PC-9 (cell line): ENCODE results near the gene AOC1. TPM values are rescaled to one million over a fixed set of nuclear protein-coding genes. Genes with fewer than 3 reads are reported as not detected.

Experiments used
- BruUV-seq: library from RNA; stranded (reverse); fragments of 400-500 nt; replicated peaks from 2 replicates; lab custom pipeline; 2021; lab: Mats Ljungman, UMichigan
- CTCF ChIA-PET: fragments of 300-600 bp; sonication (Branson Sonifier 250); formaldehyde crosslinking; loops from one replicate; lab custom pipeline; 2022; ENCODE audit warnings: antibody characterized with exemption; lab: Charles Lee
- POLR2A ChIA-PET: fragments of 300-600 bp; sonication (Branson Sonifier 250); formaldehyde crosslinking; loops from one replicate; lab custom pipeline; 2022; ENCODE audit warnings: antibody characterized with exemption; ENCODE audit not compliant: unreplicated experiment; lab: Charles Lee
- DNase-seq, 2 experiments: peaks; one replicate each; pipeline versions ENCODE4 v3.0.0 to v3.0.0-alpha.2; 2015 to 2022; ENCODE audit warnings: mixed read lengths in 1 of 2
- H2AFZ ChIP-seq: fragments of 200-600 bp; sonication (generic); 2 replicates; pipeline ENCODE4 v1.8.1; 2017; ENCODE audit warnings: antibody characterized with exemption
- H3F3A ChIP-seq: fragments of 200-600 bp; sonication (generic); 2 replicates; pipeline ENCODE4 v1.8.1; 2017; ENCODE audit warnings: antibody characterized with exemption, mild to moderate bottlenecking, low read depth; ENCODE audit not compliant: insufficient read depth
- H3K27ac ChIP-seq: fragments of 200-600 bp; sonication (generic); 2 replicates; pipeline ENCODE4 v1.6.1; 2016; ENCODE audit warnings: mixed run types
- H3K27me3 ChIP-seq: fragments of 200-600 bp; sonication (generic); 2 replicates; pipeline ENCODE4 v1.6.1; 2016; ENCODE audit warnings: low read depth, mixed run types; ENCODE audit not compliant: insufficient read depth
- H3K36me3 ChIP-seq: fragments of 200-600 bp; sonication (generic); 2 replicates; pipeline ENCODE4 v1.6.1; 2016; ENCODE audit warnings: low read depth, mixed run types
- H3K4me1 ChIP-seq: fragments of 200-600 bp; sonication (generic); replicated peaks from 2 replicates; pipeline ENCODE4 v1.6.1; 2016; ENCODE audit warnings: mixed run types; ENCODE audit not compliant: insufficient read depth
- H3K4me2 ChIP-seq: fragments of 200-600 bp; sonication (generic); 2 replicates; pipeline ENCODE4 v1.6.1; 2017; ENCODE audit warnings: mixed run types
- H3K4me3 ChIP-seq: fragments of 200-600 bp; sonication (generic); 2 replicates; pipeline ENCODE4 v1.6.1; 2016; ENCODE audit warnings: mixed run types
- H3K79me2 ChIP-seq: fragments of 200-600 bp; sonication (generic); 2 replicates; pipeline ENCODE4 v1.6.1; 2017; ENCODE audit warnings: low read depth, mixed run types
- H3K9me2 ChIP-seq: fragments of 200-600 bp; sonication (generic); 2 replicates; pipeline ENCODE4 v1.8.1; 2017; ENCODE audit warnings: mild to moderate bottlenecking; ENCODE audit not compliant: insufficient read depth
- H3K9me3 ChIP-seq: fragments of 200-600 bp; sonication (generic); 2 replicates; pipeline ENCODE4 v1.8.1; 2016; ENCODE audit warnings: low read depth; ENCODE audit not compliant: insufficient read depth
- H4K20me1 ChIP-seq: fragments of 200-600 bp; sonication (generic); 2 replicates; pipeline ENCODE4 v1.8.1; 2017; ENCODE audit not compliant: insufficient read depth
- EZH2 ChIP-seq: fragments of 200-600 bp; sonication (generic); IDR thresholded peaks from 2 replicates; pipeline ENCODE4 v1.8.0; 2017; ENCODE audit warnings: antibody characterized with exemption, low read depth
- intact Hi-C: fragments of 100-400 bp; cut with micrococcal nuclease; formaldehyde crosslinking; loops from one replicate; pipeline ENCODE4 v1.10.0; 2022; ENCODE audit not compliant: unreplicated experiment
- total RNA-seq: library from RNA; stranded (reverse); gene quantifications from 2 replicates; pipeline ENCODE4 v1.2.3, GENCODE V29; 2021
- TF ChIP-seq, protein P1 (sequence below): fragments of 200-600 bp; sonication (generic); conservative IDR thresholded peaks from 2 replicates; pipeline ENCODE4 v1.6.1; 2017; ENCODE audit warnings: mixed run types, antibody characterized with exemption, mild to moderate bottlenecking, moderate library complexity

AOC1 gene
- total RNA-seq, 1 experiment from 2014 or later = 11.4 TPM

DNA sequence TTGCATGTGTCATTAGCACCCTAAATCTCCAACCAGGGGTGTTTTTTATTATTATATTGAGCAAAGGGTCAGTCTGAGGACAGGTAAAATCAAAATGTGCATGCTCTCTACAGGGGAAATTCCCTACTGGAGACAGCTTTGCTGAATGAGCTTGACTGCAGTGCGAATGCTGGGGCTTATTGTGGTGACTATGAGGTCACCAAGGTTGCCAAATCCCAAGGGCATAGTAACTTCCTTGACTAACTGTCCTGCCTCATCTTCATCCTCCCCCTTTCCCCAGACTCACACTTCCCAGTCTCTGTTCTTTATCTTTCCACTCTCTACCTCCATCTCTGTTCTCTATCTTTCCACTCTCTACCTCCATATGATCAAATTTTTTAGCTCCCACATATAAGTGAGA is 22.9 kb upstream of the AOC1 start:
- BruUV-seq = no TSS peak
- CTCF ChIA-PET = no interaction called here
- Histone ChIP-seq H3K4me2 (no peak overlapping the region), H2AFZ (no peak overlapping the region), H3K27ac (no peak overlapping the region), H3K4me3 (no peak overlapping the region), H3K4me1 (no peaks in the 10 kb centered on the region), H3K9me2 (no peaks in the 10 kb centered on the region), H3K36me3 (no peaks in the 10 kb centered on the region), H3K79me2 (no peaks in the 10 kb centered on the region), H4K20me1 (no peaks in the 10 kb centered on the region), H3K27me3 (peaks cover 47% of the 10 kb centered on the region), H3K9me3 (no peaks in the 10 kb centered on the region), H3F3A (no peaks in the 10 kb centered on the region)
- intact Hi-C loops = no loop called here
- DNase-seq = no peak
- POLR2A ChIA-PET = no interaction called here
- no peak for TF ChIP-seq EZH2
- TF ChIP-seq, protein P1, sequence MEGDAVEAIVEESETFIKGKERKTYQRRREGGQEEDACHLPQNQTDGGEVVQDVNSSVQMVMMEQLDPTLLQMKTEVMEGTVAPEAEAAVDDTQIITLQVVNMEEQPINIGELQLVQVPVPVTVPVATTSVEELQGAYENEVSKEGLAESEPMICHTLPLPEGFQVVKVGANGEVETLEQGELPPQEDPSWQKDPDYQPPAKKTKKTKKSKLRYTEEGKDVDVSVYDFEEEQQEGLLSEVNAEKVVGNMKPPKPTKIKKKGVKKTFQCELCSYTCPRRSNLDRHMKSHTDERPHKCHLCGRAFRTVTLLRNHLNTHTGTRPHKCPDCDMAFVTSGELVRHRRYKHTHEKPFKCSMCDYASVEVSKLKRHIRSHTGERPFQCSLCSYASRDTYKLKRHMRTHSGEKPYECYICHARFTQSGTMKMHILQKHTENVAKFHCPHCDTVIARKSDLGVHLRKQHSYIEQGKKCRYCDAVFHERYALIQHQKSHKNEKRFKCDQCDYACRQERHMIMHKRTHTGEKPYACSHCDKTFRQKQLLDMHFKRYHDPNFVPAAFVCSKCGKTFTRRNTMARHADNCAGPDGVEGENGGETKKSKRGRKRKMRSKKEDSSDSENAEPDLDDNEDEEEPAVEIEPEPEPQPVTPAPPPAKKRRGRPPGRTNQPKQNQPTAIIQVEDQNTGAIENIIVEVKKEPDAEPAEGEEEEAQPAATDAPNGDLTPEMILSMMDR = no peak

DNA sequence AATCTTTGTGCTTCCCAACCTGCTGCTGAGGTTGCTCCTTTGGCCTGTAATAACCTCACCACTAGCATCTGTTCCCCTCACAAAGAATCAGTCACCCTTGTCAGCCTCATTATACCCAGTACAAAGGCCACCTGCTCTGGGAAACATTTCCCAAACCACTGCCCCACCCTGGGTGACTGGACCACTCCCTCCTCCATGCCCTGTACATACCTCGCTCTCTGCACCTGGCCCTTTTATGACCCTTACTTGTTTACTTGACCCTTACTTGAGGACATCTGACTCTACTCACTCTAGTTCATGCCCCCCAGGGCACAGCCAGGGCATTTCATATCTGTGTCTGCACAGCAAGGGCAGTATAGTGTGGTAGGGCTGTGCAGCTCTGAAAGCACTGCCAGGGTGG is 21.4 kb upstream of the AOC1 start:
- no peaks in the 10 kb centered on the region for H3K4me1 ChIP-seq
- no peaks in the 10 kb centered on the region for H3K36me3 ChIP-seq
- no TSS peak for BruUV-seq
- no peak overlapping the region for H3K27ac ChIP-seq
- peak; percentile 62 to 68 for DNase-seq
- H3K9me2 ChIP-seq = no peaks in the 10 kb centered on the region
- CTCF ChIA-PET = no interaction called here
- no peak for TF ChIP-seq EZH2
- TF ChIP-seq, protein P1 = no peak
- no peaks in the 10 kb centered on the region for H3F3A ChIP-seq
- H2AFZ ChIP-seq = no peak overlapping the region
- no peaks in the 10 kb centered on the region for H4K20me1 ChIP-seq
- POLR2A ChIA-PET = interaction anchor here (0.5 kb wide), 1 partner anchor 78 kb away, joined by 14 read pairs; no protein-coding TSS in a partner anchor
- intact Hi-C loops = loop anchor here (2.0 kb wide), 1 partner anchor 70 kb away; no protein-coding TSS in a partner anchor
- H3K4me2 ChIP-seq = no peak overlapping the region
- no peaks in the 10 kb centered on the region for H3K79me2 ChIP-seq
- H3K9me3 ChIP-seq = no peaks in the 10 kb centered on the region
- H3K4me3 ChIP-seq = no peak overlapping the region
- H3K27me3 ChIP-seq = peaks cover 37% of the 10 kb centered on the region

DNA sequence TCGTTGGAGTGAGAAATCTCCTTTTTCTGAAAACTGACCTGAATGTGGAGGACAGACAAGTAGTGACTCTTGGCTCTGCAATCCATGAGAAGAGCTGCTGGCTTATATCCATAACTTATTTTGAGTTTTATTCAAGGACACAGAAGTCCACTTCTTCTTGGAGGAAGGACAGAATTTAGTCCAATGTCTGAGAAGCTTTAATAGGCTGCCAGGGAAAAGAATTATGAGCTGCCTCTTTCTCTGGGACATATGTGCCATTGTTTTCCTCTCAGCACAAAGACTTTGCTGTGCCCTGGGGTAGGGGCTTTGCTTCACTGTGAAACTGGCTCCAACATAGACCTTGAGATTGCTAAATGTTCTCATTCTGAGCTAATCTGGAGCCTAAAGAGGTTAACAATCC is 20.5 kb upstream of the AOC1 start:
- H3K4me1 ChIP-seq = no peaks in the 10 kb centered on the region
- intact Hi-C loops = loop anchor here (2.0 kb wide), 1 partner anchor 69 kb away; no protein-coding TSS in a partner anchor
- TF ChIP-seq EZH2 = no peak
- TF ChIP-seq, protein P1 = no peak
- H4K20me1 ChIP-seq = no peaks in the 10 kb centered on the region
- H3K27ac ChIP-seq = no peak overlapping the region
- no peak overlapping the region for H2AFZ ChIP-seq
- no peak for DNase-seq
- H3K4me3 ChIP-seq = no peak overlapping the region
- H3K4me2 ChIP-seq = no peak overlapping the region
- BruUV-seq = no TSS peak
- CTCF ChIA-PET = no interaction called here
- no peaks in the 10 kb centered on the region for H3F3A ChIP-seq
- no peaks in the 10 kb centered on the region for H3K9me3 ChIP-seq
- H3K79me2 ChIP-seq = no peaks in the 10 kb centered on the region
- peaks cover 33% of the 10 kb centered on the region for H3K27me3 ChIP-seq
- POLR2A ChIA-PET = interaction anchor here (0.6 kb wide), 1 partner anchor 23 kb away, joined by 4 read pairs; no protein-coding TSS in a partner anchor
- no peaks in the 10 kb centered on the region for H3K9me2 ChIP-seq
- H3K36me3 ChIP-seq = no peaks in the 10 kb centered on the region
